ENCODE results near the gene LZTS2. TPM values are rescaled to one million over a fixed set of nuclear protein-coding genes. Genes with fewer than 3 reads are reported as not detected.

LZTS2 gene
- total and polyA plus RNA-seq, 7 donors, result 10.9 to 169 (median 82.3) TPM

- 82 to 87% methylated on average over 5 of the region's 5 CpGs for WGBS, 2 donors
- Histone ChIP-seq H3K4me3 (no peak overlapping the region), H3K9me3 (no peaks in the 10 kb centered on the region), H3K4me1 (peaks cover 0 to 19% (median 14%) of the 10 kb centered on the region in 4 donors), H3K27ac (no peak overlapping the region), H3K36me3 (peaks cover 18 to 55% (median 36%) of the 10 kb centered on the region in 4 donors), H3K27me3 (no peaks in the 10 kb centered on the region)
- no peak for DNase-seq
- intact Hi-C loops (cut with DNase I), result loop anchor here (10.0 kb wide), 1 partner anchor 316 kb away; the partner anchor contains the start of gene BTRC
- TF ChIP-seq POLR2A (IDR thresholded peaks at IDR 0.05) (no peak), POLR2AphosphoS5 (IDR thresholded peaks at IDR 0.05) (no peak), EP300 (IDR thresholded peaks at IDR 0.05) (no peak)
- TF ChIP-seq, protein P1, sequence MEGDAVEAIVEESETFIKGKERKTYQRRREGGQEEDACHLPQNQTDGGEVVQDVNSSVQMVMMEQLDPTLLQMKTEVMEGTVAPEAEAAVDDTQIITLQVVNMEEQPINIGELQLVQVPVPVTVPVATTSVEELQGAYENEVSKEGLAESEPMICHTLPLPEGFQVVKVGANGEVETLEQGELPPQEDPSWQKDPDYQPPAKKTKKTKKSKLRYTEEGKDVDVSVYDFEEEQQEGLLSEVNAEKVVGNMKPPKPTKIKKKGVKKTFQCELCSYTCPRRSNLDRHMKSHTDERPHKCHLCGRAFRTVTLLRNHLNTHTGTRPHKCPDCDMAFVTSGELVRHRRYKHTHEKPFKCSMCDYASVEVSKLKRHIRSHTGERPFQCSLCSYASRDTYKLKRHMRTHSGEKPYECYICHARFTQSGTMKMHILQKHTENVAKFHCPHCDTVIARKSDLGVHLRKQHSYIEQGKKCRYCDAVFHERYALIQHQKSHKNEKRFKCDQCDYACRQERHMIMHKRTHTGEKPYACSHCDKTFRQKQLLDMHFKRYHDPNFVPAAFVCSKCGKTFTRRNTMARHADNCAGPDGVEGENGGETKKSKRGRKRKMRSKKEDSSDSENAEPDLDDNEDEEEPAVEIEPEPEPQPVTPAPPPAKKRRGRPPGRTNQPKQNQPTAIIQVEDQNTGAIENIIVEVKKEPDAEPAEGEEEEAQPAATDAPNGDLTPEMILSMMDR (IDR thresholded peaks at IDR 0.05), result no peak
Measured at GRCh38 chr10:101038484-101038883, 38.9 kb downstream of the LZTS2 start.

GRCh38 chr10:101040061-101040460 lies 40.5 kb downstream of the LZTS2 start:
- Histone ChIP-seq H3K27ac (no peak overlapping the region), H3K4me1 (peaks cover 0 to 19% (median 13%) of the 10 kb centered on the region in 4 donors), H3K9me3 (no peaks in the 10 kb centered on the region), H3K36me3 (peaks cover 18 to 51% (median 31%) of the 10 kb centered on the region in 4 donors), H3K4me3 (no peak overlapping the region), H3K27me3 (no peaks in the 10 kb centered on the region)
- intact Hi-C loops (cut with DNase I), result no loop called here
- TF ChIP-seq, protein P1 (IDR thresholded peaks at IDR 0.05), result no peak
- TF ChIP-seq EP300 (IDR thresholded peaks at IDR 0.05), result no peak
- TF ChIP-seq POLR2AphosphoS5 (IDR thresholded peaks at IDR 0.05), result no peak
- TF ChIP-seq POLR2A (IDR thresholded peaks at IDR 0.05), result no peak
- no peak for DNase-seq
- 95 to 96% methylated on average over 3 of the region's 3 CpGs for WGBS, 2 donors

GRCh38 chr10:101040851-101041250 lies 41.2 kb downstream of the LZTS2 start:
- TF ChIP-seq, protein P1 (IDR thresholded peaks at IDR 0.05), result no peak
- TF ChIP-seq POLR2A (IDR thresholded peaks at IDR 0.05) (no peak), EP300 (IDR thresholded peaks at IDR 0.05) (no peak), POLR2AphosphoS5 (IDR thresholded peaks at IDR 0.05) (no peak)
- no peak for DNase-seq
- peaks cover 0 to 19% (median 13%) of the 10 kb centered on the region in 4 donors for H3K4me1 ChIP-seq
- peaks cover 14 to 43% (median 26%) of the 10 kb centered on the region in 4 donors for H3K36me3 ChIP-seq
- WGBS, 2 donors, result 35 to 39% methylated on average over 2 of the region's 2 CpGs
- intact Hi-C loops (cut with DNase I), result loop anchor here (1.0 kb wide), 1 partner anchor 26 kb away; no protein-coding TSS in a partner anchor
- no peak overlapping the region for H3K27ac ChIP-seq
- no peaks in the 10 kb centered on the region for H3K9me3 ChIP-seq
- no peaks in the 10 kb centered on the region for H3K27me3 ChIP-seq
- H3K4me3 ChIP-seq, result no peak overlapping the region

- Histone ChIP-seq H3K4me3 (no peak overlapping the region), H3K27me3 (peaks cover 0 to 4% (median 0%) of the 10 kb centered on the region in 3 donors), H3K36me3 (peaks cover 9 to 39% (median 21%) of the 10 kb centered on the region in 4 donors), H3K4me1 (peaks cover 0 to 19% (median 13%) of the 10 kb centered on the region in 4 donors), H3K9me3 (no peaks in the 10 kb centered on the region), H3K27ac (peak overlapping the region in 3 of 4 donors; percentile 83 to 87 (median 86))
- intact Hi-C loops (cut with DNase I), result loop anchor here (1.0 kb wide), 1 partner anchor 26 kb away; no protein-coding TSS in a partner anchor
- WGBS, 2 donors, result 16 to 27% methylated on average over 6 of the region's 6 CpGs
- peak; percentile 93 for DNase-seq
- TF ChIP-seq EP300 (IDR thresholded peaks at IDR 0.05) (no peak), POLR2A (IDR thresholded peaks at IDR 0.05) (no peak), POLR2AphosphoS5 (IDR thresholded peaks at IDR 0.05) (peak in 1 of 4 donors; percentile 27)
- TF ChIP-seq, protein P1 (IDR thresholded peaks at IDR 0.05), result peak; percentile 49 to 83 (median 76)
Measured at GRCh38 chr10:101041252-101041761, 41.7 kb downstream of the LZTS2 start.
